HEK293 (cell line): ENCODE results near the gene GART.

Source experiments
- PRDM1 ChIP-seq: fragments of 450-650 bp; formaldehyde crosslinking; IDR thresholded peaks from 2 replicates; pipeline ENCODE4; 2016; ENCODE audit warnings: missing biosample characterization, missing genetic modification characterization
- SP3 ChIP-seq: fragments of 450-650 bp; formaldehyde crosslinking; IDR thresholded peaks from 2 replicates; pipeline ENCODE4 v1.5.1; 2016; ENCODE audit warnings: missing biosample characterization, missing genetic modification characterization
- TRIM28 ChIP-seq: IDR thresholded peaks from 2 replicates; pipeline ENCODE4 v1.6.1; 2011; ENCODE audit warnings: low read length, control low read depth, borderline replicate concordance
- ZBTB48 ChIP-seq: fragments of 450-650 bp; formaldehyde crosslinking; IDR thresholded peaks from 2 replicates; pipeline ENCODE4 v1.5.1; 2016; ENCODE audit warnings: missing biosample characterization, missing genetic modification characterization
- ZBTB7A ChIP-seq: fragments of 450-650 bp; formaldehyde crosslinking; IDR thresholded peaks from 2 replicates; pipeline ENCODE4 v1.5.1; 2016; ENCODE audit warnings: low read depth, missing biosample characterization, missing genetic modification characterization
- ZNF132 ChIP-seq: fragments of 450-650 bp; formaldehyde crosslinking; IDR thresholded peaks from 2 replicates; pipeline ENCODE4 v1.5.1; 2017; ENCODE audit warnings: missing biosample characterization, missing genetic modification characterization, borderline replicate concordance
- ZNF248 ChIP-seq: fragments of 450-650 bp; formaldehyde crosslinking; IDR thresholded peaks from 2 replicates; pipeline ENCODE4 v1.5.1; 2017; ENCODE audit warnings: missing biosample characterization, missing genetic modification characterization
- ZNF274 ChIP-seq, 2 experiments: fragments of 200-500 bp in 1 of 2; fragments of 450-650 bp in 1 of 2; sonication (Bioruptor generic) in 1 of 2; formaldehyde crosslinking in 1 of 2; IDR thresholded peaks; 2 replicates each; pipeline versions ENCODE4 v1.5.1 to v1.6.1; 2014 to 2016; ENCODE audit warnings: borderline replicate concordance in 1 of 2, inconsistent platforms in 1 of 2, low read length in 1 of 2, missing biosample characterization in 1 of 2, missing genetic modification characterization in 1 of 2
- ZNF341 ChIP-seq: fragments of 450-650 bp; formaldehyde crosslinking; IDR thresholded peaks from 2 replicates; pipeline ENCODE4; 2016; ENCODE audit warnings: low read depth, missing biosample characterization, missing genetic modification characterization
- ZNF366 ChIP-seq: fragments of 450-650 bp; formaldehyde crosslinking; conservative IDR thresholded peaks from 2 replicates; pipeline ENCODE4 v1.5.1; 2016; ENCODE audit warnings: missing biosample characterization, missing genetic modification characterization
- ZNF423 ChIP-seq: fragments of 450-650 bp; formaldehyde crosslinking; IDR thresholded peaks from 2 replicates; pipeline ENCODE4 v1.5.1; 2016; ENCODE audit warnings: missing biosample characterization, missing genetic modification characterization
- ZNF473 ChIP-seq: fragments of 450-650 bp; formaldehyde crosslinking; IDR thresholded peaks from 2 replicates; pipeline ENCODE4 v1.5.1; 2017; ENCODE audit warnings: missing biosample characterization, missing genetic modification characterization
- ZNF48 ChIP-seq: fragments of 450-650 bp; formaldehyde crosslinking; IDR thresholded peaks from 2 replicates; pipeline ENCODE4 v1.5.1; 2016; ENCODE audit warnings: missing biosample characterization, missing genetic modification characterization
- ZNF501 ChIP-seq: fragments of 450-650 bp; formaldehyde crosslinking; IDR thresholded peaks from 2 replicates; pipeline ENCODE4 v1.5.1; 2016; ENCODE audit warnings: missing biosample characterization, missing genetic modification characterization
- ZNF529 ChIP-seq: fragments of 450-650 bp; formaldehyde crosslinking; IDR thresholded peaks from 2 replicates; pipeline ENCODE4 v1.5.1; 2017; ENCODE audit warnings: missing genetic modification characterization, missing biosample characterization; ENCODE audit not compliant: insufficient replicate concordance
- ZNF555 ChIP-seq: fragments of 450-650 bp; formaldehyde crosslinking; conservative IDR thresholded peaks from 2 replicates; pipeline ENCODE4 v1.5.1; 2017; ENCODE audit warnings: missing biosample characterization, mild to moderate bottlenecking, missing genetic modification characterization, inconsistent platforms
- ZNF747 ChIP-seq: fragments of 450-650 bp; formaldehyde crosslinking; IDR thresholded peaks from 2 replicates; pipeline ENCODE4 v1.5.1; 2016; ENCODE audit warnings: missing biosample characterization, missing genetic modification characterization
- ZXDB ChIP-seq: fragments of 450-650 bp; formaldehyde crosslinking; IDR thresholded peaks from 2 replicates; pipeline ENCODE4 v1.5.1; 2016; ENCODE audit warnings: missing biosample characterization, missing genetic modification characterization
- TF ChIP-seq, protein P1 (sequence below): fragments of 450-650 bp; formaldehyde crosslinking; IDR thresholded peaks from 2 replicates; pipeline ENCODE4 v1.5.1; 2017; ENCODE audit warnings: missing biosample characterization, missing genetic modification characterization
- TF ChIP-seq, protein P2 (sequence below): fragments of 450-650 bp; formaldehyde crosslinking; IDR thresholded peaks from 2 replicates; pipeline ENCODE4 v1.5.1; 2016; ENCODE audit warnings: missing biosample characterization, missing genetic modification characterization
- TF ChIP-seq, protein P3 (sequence below): fragments of 450-650 bp; formaldehyde crosslinking; IDR thresholded peaks from 2 replicates; pipeline ENCODE4 v1.5.1; 2016; ENCODE audit warnings: missing biosample characterization, missing genetic modification characterization
- TF ChIP-seq, protein P4 (sequence below): fragments of 450-650 bp; formaldehyde crosslinking; IDR thresholded peaks from 2 replicates; pipeline ENCODE4 v1.5.1; 2017; ENCODE audit warnings: missing biosample characterization, missing genetic modification characterization
- TF ChIP-seq, protein P5 (sequence below): sonication (generic); formaldehyde crosslinking; IDR thresholded peaks from 2 replicates; pipeline ENCODE4 v1.8.1; 2022; ENCODE audit warnings: mild to moderate bottlenecking, moderate library complexity, missing genetic modification reagents
- TF ChIP-seq, protein P6 (sequence below): fragments of 450-650 bp; formaldehyde crosslinking; IDR thresholded peaks from 2 replicates; pipeline ENCODE4 v1.5.1; 2016; ENCODE audit warnings: missing biosample characterization, missing genetic modification characterization, low read depth
- TF ChIP-seq, protein P7 (sequence below): fragments of 450-650 bp; formaldehyde crosslinking; IDR thresholded peaks from 2 replicates; pipeline ENCODE4 v1.5.1; 2016; ENCODE audit warnings: missing biosample characterization, missing genetic modification characterization, borderline replicate concordance
- TF ChIP-seq, protein P8 (sequence below): fragments of 450-650 bp; formaldehyde crosslinking; IDR thresholded peaks from 2 replicates; pipeline ENCODE4 v1.5.1; 2016; ENCODE audit warnings: missing biosample characterization, missing genetic modification characterization

The GART gene

DNA sequence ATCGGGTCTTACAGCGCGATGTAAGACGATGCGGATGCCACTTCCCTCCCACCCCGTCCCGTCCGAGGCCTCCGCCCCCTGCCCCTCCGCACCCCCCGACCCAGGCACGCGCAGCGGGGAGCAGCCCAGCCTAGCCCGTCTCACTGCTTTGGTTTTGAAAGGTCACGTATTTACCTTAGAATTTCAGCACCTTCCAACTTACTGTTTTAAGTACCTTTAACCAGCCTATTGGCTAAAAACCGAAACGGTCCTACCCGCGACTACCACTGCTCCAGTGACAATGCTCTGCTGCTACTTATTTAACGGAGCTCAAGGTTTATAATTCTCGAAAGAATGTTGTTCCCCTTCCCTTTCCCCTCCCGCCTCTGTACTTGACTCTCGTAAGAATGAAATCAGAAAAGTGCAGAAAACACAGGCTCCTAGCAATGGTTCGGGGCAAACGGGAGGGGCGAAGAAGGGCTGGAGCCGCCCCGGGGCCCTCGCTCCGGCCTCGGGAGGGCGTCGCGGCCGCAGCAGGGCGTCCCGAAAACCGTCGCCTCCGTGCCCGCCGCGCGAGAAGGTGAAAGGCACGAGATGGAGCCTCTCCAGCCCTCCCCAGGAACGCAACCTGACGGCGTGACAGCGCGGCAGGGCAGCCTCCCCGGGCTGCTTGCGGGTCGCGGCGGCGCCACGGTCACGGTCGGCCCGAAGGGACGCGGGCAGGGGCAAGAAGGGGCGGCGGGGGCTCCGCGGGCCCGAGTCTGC lies 62.8 kb downstream of the GART start (continued):
- TF ChIP-seq, protein P1, sequence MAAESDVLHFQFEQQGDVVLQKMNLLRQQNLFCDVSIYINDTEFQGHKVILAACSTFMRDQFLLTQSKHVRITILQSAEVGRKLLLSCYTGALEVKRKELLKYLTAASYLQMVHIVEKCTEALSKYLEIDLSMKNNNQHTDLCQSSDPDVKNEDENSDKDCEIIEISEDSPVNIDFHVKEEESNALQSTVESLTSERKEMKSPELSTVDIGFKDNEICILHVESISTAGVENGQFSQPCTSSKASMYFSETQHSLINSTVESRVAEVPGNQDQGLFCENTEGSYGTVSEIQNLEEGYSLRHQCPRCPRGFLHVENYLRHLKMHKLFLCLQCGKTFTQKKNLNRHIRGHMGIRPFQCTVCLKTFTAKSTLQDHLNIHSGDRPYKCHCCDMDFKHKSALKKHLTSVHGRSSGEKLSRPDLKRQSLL (tag by site-specific recombination), result no peak; the same call in 1 of the 2 replicates
- TF ChIP-seq ZNF473 (tag by site-specific recombination) (no peak), ZNF366 (tag by site-specific recombination) (no peak), TRIM28 (no peak), ZNF132 (tag by site-specific recombination) (no peak), ZNF555 (tag by site-specific recombination) (no peak), PRDM1 (tag by site-specific recombination) (peak; percentile 75), ZNF501 (no peak), ZBTB48 (tag by site-specific recombination) (peak; percentile 48; the same call in 1 of the 2 replicates), ZNF423 (tag by site-specific recombination) (peak; percentile 86), SP3 (tag by site-specific recombination) (peak; percentile 32; the same call in 1 of the 2 replicates), ZNF529 (tag by site-specific recombination) (no peak), ZNF48 (no peak), ZNF341 (peak; percentile 77), ZNF274 (IDR thresholded peaks at IDR 0.05; ENCODE audit: low read length) (no peak), ZNF274 (tag by site-specific recombination; IDR thresholded peaks at IDR 0.05; ENCODE audit: borderline replicate concordance) (no peak), ZNF747 (tag by site-specific recombination) (no peak), ZXDB (peak; percentile 46; the same call in 1 of the 2 replicates), ZBTB7A (tag by site-specific recombination) (no peak), ZNF248 (no peak)
- TF ChIP-seq, protein P2, sequence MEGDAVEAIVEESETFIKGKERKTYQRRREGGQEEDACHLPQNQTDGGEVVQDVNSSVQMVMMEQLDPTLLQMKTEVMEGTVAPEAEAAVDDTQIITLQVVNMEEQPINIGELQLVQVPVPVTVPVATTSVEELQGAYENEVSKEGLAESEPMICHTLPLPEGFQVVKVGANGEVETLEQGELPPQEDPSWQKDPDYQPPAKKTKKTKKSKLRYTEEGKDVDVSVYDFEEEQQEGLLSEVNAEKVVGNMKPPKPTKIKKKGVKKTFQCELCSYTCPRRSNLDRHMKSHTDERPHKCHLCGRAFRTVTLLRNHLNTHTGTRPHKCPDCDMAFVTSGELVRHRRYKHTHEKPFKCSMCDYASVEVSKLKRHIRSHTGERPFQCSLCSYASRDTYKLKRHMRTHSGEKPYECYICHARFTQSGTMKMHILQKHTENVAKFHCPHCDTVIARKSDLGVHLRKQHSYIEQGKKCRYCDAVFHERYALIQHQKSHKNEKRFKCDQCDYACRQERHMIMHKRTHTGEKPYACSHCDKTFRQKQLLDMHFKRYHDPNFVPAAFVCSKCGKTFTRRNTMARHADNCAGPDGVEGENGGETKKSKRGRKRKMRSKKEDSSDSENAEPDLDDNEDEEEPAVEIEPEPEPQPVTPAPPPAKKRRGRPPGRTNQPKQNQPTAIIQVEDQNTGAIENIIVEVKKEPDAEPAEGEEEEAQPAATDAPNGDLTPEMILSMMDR (tag by site-specific recombination), result peak; percentile 65
- TF ChIP-seq, protein P3, sequence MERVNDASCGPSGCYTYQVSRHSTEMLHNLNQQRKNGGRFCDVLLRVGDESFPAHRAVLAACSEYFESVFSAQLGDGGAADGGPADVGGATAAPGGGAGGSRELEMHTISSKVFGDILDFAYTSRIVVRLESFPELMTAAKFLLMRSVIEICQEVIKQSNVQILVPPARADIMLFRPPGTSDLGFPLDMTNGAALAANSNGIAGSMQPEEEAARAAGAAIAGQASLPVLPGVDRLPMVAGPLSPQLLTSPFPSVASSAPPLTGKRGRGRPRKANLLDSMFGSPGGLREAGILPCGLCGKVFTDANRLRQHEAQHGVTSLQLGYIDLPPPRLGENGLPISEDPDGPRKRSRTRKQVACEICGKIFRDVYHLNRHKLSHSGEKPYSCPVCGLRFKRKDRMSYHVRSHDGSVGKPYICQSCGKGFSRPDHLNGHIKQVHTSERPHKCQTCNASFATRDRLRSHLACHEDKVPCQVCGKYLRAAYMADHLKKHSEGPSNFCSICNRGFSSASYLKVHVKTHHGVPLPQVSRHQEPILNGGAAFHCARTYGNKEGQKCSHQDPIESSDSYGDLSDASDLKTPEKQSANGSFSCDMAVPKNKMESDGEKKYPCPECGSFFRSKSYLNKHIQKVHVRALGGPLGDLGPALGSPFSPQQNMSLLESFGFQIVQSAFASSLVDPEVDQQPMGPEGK (tag by site-specific recombination), result peak; percentile 68; the same call in 1 of the 2 replicates
- TF ChIP-seq, protein P4, sequence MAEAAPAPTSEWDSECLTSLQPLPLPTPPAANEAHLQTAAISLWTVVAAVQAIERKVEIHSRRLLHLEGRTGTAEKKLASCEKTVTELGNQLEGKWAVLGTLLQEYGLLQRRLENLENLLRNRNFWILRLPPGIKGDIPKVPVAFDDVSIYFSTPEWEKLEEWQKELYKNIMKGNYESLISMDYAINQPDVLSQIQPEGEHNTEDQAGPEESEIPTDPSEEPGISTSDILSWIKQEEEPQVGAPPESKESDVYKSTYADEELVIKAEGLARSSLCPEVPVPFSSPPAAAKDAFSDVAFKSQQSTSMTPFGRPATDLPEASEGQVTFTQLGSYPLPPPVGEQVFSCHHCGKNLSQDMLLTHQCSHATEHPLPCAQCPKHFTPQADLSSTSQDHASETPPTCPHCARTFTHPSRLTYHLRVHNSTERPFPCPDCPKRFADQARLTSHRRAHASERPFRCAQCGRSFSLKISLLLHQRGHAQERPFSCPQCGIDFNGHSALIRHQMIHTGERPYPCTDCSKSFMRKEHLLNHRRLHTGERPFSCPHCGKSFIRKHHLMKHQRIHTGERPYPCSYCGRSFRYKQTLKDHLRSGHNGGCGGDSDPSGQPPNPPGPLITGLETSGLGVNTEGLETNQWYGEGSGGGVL, result peak; percentile 31; the same call in 1 of the 2 replicates
- TF ChIP-seq, protein P5, sequence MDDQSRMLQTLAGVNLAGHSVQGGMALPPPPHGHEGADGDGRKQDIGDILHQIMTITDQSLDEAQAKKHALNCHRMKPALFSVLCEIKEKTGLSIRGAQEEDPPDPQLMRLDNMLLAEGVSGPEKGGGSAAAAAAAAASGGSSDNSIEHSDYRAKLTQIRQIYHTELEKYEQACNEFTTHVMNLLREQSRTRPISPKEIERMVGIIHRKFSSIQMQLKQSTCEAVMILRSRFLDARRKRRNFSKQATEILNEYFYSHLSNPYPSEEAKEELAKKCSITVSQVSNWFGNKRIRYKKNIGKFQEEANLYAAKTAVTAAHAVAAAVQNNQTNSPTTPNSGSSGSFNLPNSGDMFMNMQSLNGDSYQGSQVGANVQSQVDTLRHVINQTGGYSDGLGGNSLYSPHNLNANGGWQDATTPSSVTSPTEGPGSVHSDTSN (CRISPR knock-in tag), result peak; percentile 62; the same call in 1 of the 2 replicates
- TF ChIP-seq, protein P6, sequence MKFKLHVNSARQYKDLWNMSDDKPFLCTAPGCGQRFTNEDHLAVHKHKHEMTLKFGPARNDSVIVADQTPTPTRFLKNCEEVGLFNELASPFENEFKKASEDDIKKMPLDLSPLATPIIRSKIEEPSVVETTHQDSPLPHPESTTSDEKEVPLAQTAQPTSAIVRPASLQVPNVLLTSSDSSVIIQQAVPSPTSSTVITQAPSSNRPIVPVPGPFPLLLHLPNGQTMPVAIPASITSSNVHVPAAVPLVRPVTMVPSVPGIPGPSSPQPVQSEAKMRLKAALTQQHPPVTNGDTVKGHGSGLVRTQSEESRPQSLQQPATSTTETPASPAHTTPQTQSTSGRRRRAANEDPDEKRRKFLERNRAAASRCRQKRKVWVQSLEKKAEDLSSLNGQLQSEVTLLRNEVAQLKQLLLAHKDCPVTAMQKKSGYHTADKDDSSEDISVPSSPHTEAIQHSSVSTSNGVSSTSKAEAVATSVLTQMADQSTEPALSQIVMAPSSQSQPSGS, result no peak
- TF ChIP-seq, protein P7, sequence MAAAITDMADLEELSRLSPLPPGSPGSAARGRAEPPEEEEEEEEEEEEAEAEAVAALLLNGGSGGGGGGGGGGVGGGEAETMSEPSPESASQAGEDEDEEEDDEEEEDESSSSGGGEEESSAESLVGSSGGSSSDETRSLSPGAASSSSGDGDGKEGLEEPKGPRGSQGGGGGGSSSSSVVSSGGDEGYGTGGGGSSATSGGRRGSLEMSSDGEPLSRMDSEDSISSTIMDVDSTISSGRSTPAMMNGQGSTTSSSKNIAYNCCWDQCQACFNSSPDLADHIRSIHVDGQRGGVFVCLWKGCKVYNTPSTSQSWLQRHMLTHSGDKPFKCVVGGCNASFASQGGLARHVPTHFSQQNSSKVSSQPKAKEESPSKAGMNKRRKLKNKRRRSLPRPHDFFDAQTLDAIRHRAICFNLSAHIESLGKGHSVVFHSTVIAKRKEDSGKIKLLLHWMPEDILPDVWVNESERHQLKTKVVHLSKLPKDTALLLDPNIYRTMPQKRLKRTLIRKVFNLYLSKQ (tag by site-specific recombination), result no peak
- TF ChIP-seq, protein P8, sequence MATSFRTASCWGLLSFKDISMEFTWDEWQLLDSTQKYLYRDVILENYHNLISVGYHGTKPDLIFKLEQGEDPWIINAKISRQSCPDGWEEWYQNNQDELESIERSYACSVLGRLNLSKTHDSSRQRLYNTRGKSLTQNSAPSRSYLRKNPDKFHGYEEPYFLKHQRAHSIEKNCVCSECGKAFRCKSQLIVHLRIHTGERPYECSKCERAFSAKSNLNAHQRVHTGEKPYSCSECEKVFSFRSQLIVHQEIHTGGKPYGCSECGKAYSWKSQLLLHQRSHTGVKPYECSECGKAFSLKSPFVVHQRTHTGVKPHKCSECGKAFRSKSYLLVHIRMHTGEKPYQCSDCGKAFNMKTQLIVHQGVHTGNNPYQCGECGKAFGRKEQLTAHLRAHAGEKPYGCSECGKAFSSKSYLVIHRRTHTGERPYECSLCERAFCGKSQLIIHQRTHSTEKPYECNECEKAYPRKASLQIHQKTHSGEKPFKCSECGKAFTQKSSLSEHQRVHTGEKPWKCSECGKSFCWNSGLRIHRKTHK (tag by site-specific recombination), result no peak
